Posterior cingulate gyrus (tissue), 11 donors: Measurements from ENCODE around the gene EXOSC2.

Source experiments
- DNase-seq, 10 donors: peaks; one replicate each; pipeline versions ENCODE4 v3.0.0 to v3.0.0-alpha.2; 2020 to 2021; ENCODE audit warnings: mixed read lengths in 3 of 10
- intact Hi-C: fragments of 100-400 bp; cut with DNase I; formaldehyde crosslinking; loops from one replicate; pipeline ENCODE4 v1.15.1; 2023

The EXOSC2 gene, protein sequence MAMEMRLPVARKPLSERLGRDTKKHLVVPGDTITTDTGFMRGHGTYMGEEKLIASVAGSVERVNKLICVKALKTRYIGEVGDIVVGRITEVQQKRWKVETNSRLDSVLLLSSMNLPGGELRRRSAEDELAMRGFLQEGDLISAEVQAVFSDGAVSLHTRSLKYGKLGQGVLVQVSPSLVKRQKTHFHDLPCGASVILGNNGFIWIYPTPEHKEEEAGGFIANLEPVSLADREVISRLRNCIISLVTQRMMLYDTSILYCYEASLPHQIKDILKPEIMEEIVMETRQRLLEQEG

GRCh38 chr9:130693426-130694191 lies at the start of gene EXOSC2:
EXOSC2 (plus strand) TSS chr9:130693780; CDS start chr9:130693792, 12 bp downstream.
- intact Hi-C loops = no loop called here

DNA sequence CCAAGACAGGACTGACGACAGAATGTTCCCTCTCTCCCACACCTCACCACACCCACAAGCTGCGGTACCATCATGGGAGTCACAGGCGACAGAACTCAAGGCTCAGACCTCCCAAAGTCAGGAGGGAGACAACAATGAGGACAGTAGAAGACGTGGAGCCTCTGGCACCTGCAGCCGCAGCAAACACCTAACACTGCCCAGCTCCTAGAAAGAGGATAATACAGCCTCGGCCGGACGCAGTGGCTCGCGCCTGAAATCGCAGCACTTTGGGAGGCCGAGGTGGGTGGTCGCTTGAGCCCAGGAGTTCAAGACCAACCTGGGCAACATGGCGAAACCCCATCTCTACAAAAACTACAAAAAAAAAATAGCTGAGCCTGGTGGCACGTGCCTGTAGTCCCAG lies 42.4 kb upstream of the EXOSC2 start:
- peak in 2 of 10 donors; percentile 53 to 54 for DNase-seq
- intact Hi-C loops = no loop called here

More at GRCh38 chr9:130693426-130694191, at the start of gene EXOSC2:
- DNase-seq = peak; percentile 95 to 99 (median 96)

DNA sequence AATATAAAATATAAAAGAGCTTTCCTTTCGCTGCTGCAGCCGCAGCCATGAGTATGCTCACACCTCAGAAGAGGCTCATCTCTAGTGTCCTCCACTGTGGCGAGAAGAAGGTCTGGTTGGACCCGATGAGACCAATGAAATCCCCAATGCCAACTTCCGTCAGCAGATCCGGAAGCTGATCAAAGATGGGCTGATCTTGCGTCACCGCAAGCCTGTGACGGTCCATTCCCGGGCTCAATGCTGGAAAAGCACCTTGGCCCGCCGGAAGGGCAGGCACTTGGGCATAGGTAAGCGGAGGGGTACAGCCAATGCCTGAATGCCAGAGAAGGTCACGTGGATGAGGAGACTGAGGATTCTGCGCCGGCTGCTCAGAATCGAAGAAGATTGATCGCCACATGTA lies 41.8 kb upstream of the EXOSC2 start:
- intact Hi-C loops = no loop called here
- DNase-seq = no peak

DNA sequence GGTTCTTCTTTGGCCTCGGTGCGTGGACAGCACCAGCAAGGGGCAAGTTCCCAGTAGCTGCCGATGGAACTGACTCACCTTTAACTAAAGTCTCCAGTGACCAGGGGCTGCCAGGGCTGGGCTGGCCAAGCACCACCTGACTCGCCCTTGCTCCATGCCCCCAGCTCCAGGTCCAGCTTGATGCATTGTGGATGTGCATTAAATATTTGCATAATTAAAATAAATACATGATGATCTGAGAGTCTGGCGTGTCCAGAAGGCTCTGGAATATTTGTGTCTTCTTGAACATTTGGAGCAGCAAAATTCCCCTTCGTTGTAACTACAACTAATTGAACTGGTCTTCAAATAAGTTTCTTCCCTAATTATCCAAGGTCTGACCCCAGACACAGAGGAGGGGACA lies 38.7 kb upstream of the EXOSC2 start:
- intact Hi-C loops = no loop called here
- DNase-seq = peak in 1 of 10 donors; percentile 63

GRCh38 chr9:130658893-130659698 lies 34.5 kb upstream of the EXOSC2 start:
- DNase-seq = peak in 1 of 10 donors; percentile 73
- intact Hi-C loops = no loop called here

DNA sequence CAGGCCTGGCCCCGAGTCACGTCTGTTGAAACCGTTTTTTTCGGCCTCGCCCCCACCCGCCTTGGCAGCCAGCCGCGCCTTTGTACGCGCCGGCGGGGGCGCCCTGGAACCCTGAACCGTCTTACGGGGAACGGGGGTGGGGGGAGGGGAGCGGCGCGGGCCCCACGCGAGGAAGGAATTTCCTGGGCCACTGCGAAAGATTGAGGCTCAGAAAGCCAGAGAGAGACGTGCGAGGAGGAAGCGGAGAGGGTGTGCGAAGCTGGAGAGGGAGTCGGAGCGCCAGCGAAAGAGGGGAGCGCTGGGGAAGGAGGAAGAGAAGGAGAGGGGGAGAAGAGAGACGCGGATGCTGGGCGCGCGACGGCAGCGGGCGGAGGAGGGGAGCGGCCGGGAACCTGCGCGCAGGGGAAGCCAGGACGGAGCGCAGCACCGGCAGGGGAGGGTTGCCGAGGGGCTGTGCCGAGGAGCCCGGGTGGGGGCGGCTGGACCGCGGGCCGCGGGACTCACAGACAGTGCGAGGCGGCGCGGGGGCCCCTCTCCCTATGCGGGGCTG lies 33.8 kb upstream of the EXOSC2 start:
- intact Hi-C loops = no loop called here
- DNase-seq = peak in 1 of 10 donors; percentile 55

DNA sequence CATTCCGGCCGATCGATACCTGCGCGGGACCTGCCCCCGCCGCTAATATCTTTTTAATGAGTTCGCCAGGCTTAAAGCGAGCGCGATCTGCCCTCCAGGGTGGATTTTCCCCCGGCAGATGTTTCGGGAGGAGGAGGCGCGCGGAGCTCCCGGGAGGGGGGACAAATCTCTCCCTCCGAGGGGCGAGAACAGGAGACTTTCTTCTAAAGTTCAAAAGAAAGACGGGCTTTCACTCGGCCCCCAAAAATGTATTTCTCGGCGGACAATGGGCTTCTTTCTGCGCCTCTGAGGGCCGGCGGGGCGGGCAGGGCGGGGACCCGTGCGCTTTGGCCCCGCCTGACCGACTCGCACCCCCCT lies 33.3 kb upstream of the EXOSC2 start:
- intact Hi-C loops = no loop called here
- DNase-seq = peak in 1 of 10 donors; percentile 4

DNA sequence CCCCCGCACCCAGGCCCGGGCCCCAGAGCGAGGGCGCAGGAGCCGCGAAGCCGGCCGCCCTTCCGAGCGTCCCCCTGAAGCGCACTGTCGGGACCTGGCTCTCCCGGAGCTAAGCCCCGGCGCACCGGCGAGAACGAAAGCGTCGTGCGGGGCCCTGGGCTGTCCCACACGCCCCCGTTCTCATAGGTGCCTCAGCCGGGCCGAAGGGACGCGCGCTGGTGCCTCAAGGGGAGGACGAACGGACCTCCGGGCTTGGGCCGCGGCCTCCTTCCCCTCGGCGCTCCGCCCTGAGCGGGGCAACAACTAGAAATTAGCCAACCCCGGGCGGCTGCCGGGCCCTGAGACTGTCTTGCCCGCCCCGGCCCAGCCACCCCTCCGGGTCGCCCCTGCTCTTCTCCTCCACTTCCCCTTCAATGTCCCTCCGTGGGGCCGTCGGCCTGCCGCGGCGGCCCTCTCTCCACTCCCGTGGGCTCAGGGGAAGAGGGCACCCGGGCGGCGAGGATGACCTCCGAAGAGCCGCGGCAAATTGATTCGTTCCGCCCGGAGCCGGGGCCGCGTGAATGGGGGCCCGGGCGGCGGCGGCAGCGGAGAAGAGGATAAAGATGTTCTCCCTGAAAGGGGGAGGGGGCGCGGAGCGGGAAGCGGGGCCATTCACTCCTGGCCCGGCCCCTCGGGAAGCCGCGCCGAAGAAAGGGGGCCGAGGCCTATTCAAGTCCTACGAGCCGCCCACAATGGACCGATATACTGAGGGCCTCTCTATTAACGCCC lies 32.7 kb upstream of the EXOSC2 start:
- intact Hi-C loops = no loop called here
- peak in 1 of 10 donors; percentile 41 for DNase-seq

DNA sequence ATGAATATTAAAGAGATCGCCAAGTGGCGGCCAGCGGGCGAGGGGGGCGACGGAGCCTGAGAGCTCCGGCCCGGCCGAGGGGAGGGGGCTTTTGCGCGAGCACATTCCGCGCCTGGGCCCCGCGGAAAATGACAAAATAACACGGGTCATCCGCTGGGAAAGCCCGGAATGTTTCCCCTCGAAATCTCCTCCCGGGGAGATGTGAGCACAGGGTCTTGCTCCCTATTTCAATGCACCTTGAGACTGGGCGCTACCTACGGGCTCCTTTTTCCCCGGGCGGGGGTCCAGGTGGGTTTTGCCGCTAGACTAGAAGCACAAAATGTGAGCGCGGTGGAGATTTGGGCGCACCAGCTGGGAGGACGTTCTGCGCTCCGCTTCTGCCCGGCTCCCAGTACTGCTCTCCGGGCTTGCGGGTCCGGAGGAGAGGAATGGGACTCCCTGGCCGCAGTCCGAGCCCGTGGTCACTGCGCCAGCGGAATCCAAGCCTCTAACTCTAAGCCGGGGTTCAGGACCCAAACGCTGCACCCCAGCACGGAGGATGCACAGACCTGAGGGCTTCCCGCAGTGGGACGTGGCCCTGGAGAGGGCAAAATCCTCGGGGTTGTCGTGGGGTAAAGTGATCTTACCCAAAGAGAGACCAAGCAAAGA lies 32.0 kb upstream of the EXOSC2 start:
- intact Hi-C loops = no loop called here
- peak in 1 of 10 donors; percentile 51 for DNase-seq

DNA sequence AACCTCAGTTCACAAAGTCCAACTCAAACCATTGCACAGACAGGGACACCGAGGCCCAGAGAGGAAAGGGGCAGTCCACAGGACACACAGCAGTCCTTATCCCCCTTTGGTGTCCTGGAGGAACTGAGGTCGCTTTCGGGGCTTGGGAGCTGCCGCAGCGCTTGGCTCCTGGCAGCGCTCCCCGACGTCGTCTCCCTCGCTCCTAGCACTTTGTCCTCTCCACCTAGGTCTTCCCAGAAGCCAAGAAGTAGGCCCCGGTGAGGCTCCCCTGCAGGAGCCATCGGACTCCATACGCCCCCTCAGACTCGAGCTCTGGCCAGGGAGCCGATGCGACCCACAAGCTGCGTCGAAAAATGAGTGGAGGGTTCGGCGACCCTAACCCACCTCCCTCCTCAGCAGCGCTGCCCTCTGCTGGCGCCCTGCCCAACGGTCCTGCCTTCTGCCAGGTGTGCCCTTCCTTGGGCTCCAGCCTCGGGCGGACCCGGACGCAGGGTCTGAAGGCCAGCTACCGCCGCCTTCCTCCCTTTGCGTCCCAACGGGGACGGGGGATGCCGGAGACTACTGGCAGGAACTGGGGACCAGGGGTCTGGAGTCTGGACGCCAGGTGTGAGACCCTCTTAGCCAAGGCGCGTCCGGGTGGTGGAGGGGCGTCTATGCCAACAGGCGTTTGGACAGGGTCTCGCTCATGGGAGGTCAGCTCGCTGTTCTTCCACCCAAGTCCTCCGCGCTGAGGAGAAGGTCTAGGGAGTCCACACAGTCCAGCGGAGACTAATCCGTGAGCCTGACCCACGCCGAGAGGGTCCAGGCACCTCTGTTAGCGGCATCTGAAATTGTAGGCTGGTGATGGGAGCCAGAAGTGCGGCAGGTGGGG lies 31.2 kb upstream of the EXOSC2 start:
- intact Hi-C loops = no loop called here
- peak in 1 of 10 donors; percentile 17 for DNase-seq

GRCh38 chr9:130662970-130663257 lies 30.7 kb upstream of the EXOSC2 start:
- DNase-seq = no peak
- intact Hi-C loops = no loop called here

- no peak for DNase-seq
- intact Hi-C loops = no loop called here
Measured at GRCh38 chr9:130663258-130663976, 30.2 kb upstream of the EXOSC2 start.

- intact Hi-C loops = no loop called here
- no peak for DNase-seq
Measured at GRCh38 chr9:130663977-130664250, 29.7 kb upstream of the EXOSC2 start.

DNA sequence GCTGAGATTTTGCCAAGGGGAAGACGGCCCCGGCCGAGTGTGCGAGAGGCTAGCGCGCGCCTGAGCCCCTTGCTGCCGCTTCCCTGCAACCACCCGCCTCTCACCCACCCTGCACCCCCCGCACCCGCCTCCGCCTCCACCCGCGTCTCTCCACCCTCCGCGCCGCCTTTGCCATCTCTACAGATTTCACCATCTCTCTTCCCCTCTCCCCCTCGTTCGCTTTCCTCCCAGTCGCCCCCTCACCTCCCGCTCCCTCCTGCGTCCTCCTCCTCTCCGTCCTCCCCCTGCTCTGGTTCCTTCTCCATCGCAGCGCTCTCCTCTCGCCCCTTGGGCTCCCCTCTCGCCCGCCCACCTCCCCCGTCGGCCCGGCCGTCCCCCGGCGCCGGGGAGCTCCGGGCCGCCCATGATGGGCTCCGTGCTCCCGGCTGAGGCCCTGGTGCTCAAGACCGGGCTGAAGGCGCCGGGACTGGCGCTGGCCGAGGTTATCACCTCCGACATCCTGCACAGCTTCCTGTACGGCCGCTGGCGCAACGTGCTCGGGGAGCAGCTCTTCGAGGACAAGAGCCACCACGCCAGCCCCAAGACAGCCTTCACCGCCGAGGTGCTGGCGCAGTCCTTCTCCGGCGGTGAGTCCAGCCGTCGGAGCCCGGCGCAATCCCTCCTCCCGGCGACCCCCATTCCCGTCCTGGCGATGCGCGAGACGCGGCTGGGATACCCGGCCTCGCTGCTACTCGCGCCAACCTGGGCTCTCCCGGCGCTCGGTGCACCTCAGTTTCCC lies 29.1 kb upstream of the EXOSC2 start, which contains the start of gene PRDM12:
Gene PRDM12, plus strand, starts transcription at position 344 of the 778 bp plus-strand sequence. Its CDS starts 60 bp downstream, at position 404.
- intact Hi-C loops = no loop called here
- no peak for DNase-seq

DNA sequence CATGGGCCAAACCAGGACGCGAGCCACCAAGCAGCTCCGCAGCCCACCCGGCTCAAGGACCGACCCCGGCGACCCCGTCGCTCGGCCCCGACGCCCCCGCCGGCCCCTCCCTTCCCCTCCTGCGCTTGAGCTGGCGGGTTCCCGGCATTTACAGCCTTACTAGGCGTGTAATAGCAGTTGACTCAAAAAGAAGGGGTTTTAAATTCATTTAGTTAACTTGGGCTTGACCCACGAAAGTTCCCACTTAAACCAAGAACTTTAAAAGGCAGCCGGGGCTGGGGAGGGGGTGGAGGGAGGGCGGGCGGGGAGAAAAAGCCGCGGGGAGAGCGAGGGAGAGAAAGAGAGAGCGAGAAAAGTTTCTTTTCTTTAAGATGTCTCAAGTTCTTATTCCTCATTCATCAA lies 28.6 kb upstream of the EXOSC2 start:
- DNase-seq = no peak
- intact Hi-C loops = no loop called here

GRCh38 chr9:130665431-130666392 lies 27.9 kb upstream of the EXOSC2 start:
- no peak for DNase-seq
- intact Hi-C loops = no loop called here
